ENCODE data around the gene ADISSP.

ADISSP gene

DNA sequence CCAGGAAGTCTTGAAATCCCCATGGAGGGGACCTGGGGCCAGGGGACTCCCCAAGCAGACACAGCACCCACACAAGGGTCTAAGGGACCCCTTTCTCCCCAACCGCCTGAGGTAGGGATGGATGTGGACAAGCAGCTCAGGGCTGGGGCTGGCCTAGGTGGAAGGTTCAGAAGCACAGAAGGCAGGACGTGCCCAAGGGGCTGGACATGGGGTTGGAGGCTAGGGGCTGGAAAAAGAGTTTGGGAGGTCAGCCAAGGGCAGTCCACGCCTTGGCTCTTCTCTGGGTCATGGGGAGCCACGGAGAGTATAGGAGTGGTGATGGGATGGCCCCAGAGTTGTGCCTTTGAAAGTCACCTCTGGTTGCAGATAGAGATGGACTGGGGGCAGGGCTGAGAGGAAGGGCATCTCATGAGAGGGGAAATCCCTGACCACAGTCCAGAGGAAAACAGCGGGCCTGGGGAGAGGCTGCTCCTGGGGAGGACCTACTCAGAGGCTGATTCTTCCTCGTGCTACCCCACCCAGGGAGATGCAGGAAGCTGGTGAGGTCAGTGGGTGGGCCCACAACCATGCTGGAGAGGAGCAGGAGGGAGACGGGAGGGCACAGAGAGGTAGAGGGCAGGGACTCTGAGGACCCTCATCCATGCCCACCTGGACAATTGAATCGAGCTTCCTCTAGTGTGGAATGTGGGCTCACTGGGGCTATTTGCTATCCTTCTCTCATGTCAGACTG, 37.6 kb downstream of the ADISSP start:
- DNase-seq (ENCODE audit: low read depth) = no peak
- H3K4me3 ChIP-seq (ENCODE audit: low read length) = no peak overlapping the region

DNA sequence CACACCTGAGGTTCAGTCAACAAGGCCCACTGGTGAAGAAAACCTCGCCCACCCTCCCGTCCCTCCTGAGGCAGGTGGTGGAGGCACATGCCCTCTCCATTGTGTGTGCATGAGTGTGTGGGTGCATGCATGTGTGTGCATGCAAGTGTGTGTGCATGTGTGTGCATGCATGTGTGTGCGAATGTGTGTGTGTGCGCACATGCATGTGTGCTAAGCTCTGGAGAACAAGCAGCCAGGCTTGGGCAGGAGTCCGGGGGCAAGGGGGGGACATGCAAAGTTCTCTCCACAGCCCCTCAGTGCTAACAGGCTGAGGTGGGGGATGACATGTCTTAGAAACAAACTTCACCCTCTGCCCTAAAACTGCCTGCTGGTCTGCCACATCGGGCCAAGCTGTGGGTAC, 38.2 kb downstream of the ADISSP start:
- TF ChIP-seq, protein P1, sequence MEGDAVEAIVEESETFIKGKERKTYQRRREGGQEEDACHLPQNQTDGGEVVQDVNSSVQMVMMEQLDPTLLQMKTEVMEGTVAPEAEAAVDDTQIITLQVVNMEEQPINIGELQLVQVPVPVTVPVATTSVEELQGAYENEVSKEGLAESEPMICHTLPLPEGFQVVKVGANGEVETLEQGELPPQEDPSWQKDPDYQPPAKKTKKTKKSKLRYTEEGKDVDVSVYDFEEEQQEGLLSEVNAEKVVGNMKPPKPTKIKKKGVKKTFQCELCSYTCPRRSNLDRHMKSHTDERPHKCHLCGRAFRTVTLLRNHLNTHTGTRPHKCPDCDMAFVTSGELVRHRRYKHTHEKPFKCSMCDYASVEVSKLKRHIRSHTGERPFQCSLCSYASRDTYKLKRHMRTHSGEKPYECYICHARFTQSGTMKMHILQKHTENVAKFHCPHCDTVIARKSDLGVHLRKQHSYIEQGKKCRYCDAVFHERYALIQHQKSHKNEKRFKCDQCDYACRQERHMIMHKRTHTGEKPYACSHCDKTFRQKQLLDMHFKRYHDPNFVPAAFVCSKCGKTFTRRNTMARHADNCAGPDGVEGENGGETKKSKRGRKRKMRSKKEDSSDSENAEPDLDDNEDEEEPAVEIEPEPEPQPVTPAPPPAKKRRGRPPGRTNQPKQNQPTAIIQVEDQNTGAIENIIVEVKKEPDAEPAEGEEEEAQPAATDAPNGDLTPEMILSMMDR (conservative IDR thresholded peaks at IDR 0.05; ENCODE audit: low read length) = no peak
- H3K4me3 ChIP-seq (ENCODE audit: low read length) = no peak overlapping the region
- no peak for DNase-seq (ENCODE audit: low read depth)

More for the DNA sequence above, 37.6 kb downstream of the ADISSP start:
- TF ChIP-seq, protein P1 (conservative IDR thresholded peaks at IDR 0.05; ENCODE audit: low read length) = no peak

DNA sequence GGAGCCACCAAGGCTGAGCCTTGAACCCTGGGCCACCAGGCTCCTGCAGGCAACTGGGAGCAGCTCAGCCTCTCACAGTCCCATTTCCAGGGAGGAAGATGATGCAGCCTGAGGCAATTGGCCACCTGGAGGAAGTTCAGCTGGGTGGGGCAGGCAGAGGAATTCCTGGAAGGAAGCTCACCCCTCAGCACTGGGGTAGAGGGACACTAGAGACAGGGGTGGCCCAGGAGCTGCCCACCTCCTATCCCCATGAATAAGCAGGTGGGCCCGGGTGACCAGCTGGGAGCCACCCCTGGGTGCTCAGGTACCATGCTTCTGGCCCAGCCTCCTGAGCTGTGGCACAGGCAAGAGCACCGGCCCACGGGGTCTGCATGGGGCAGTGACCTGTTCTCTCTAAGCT, 38.7 kb downstream of the ADISSP start:
- TF ChIP-seq, protein P1 (conservative IDR thresholded peaks at IDR 0.05; ENCODE audit: low read length) = no peak
- no peak for DNase-seq (ENCODE audit: low read depth)
- H3K4me3 ChIP-seq (ENCODE audit: low read length) = no peak overlapping the region

DNA sequence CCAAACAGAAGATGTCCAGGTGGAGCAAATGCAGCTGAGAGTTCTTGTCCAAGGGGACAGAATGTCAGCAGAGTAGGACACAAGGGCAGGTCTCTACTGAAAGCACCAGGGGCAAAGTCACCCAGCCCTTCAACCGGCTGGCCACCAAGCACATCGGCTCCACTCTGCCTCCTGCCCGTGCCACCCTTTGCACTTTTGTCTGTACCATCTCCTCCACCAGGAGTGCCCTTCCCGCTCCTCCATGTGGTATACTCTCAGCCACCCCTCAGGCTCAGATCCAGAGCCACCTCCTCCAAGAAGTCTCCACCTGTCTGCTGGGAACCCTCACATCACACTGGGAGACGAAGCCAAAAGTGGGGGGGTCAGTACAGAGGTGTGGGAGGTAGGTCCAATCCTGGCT, 39.2 kb downstream of the ADISSP start:
- DNase-seq (ENCODE audit: low read depth) = no peak
- TF ChIP-seq, protein P1 (conservative IDR thresholded peaks at IDR 0.05; ENCODE audit: low read length) = no peak
- H3K4me3 ChIP-seq (ENCODE audit: low read length) = no peak overlapping the region

DNA sequence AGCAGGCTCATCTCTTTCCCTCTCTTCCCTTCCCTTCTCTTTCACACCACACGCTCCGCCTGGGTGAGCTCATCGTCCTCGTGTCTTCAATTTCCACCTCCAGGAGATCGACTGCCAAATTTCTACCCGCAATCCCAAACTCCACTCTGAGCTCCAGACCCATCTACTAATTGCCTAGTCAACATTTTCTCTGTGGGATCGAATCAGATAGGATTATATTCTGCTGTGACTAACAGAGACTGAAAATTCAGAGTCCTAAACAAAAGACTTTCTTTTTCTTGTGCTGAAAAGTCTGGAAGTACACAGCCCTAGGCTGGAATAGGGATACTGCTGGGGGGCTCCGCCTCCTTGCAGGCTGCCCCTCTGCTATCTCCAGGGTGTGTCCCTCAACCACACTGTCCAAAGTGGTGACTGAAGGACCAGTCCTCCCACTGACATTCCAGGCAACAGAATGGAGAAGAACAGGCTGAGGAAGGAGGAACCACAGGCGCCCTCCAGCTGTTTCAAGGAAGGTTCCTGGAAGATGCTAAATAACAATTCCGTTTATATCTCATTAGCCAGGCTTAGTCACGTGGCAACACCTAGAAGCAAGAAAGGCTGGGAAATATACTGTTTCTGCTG, 40.0 kb downstream of the ADISSP start:
- H3K4me3 ChIP-seq (ENCODE audit: low read length) = peak overlapping the region; percentile 48
- TF ChIP-seq, protein P1 (conservative IDR thresholded peaks at IDR 0.05; ENCODE audit: low read length) = peak; percentile 21
- peak; percentile 66 for DNase-seq (ENCODE audit: low read depth)

DNA sequence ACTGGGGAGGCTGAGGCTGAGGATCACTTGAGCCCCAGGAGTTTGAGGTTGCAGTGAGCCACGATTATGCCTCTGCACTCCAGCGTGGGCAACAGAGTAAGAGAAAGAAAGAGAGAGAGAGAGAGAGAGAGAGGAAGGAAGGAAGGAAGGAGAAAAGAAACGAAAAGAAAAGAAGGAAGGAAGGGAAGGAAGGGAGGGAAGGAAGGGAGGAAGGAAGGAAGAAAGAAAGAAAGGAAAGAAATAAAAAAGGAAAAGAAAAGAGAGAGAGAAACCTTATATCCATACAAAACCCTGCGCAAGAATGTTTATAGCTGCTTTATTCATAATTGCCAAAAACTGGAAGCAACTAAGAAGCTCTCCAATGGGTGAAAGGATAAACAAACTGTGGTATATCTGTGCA, 43.2 kb downstream of the ADISSP start:
- DNase-seq (ENCODE audit: low read depth) = no peak
- no peak overlapping the region for H3K4me3 ChIP-seq (ENCODE audit: low read length)
- TF ChIP-seq, protein P1 (conservative IDR thresholded peaks at IDR 0.05; ENCODE audit: low read length) = no peak

DNA sequence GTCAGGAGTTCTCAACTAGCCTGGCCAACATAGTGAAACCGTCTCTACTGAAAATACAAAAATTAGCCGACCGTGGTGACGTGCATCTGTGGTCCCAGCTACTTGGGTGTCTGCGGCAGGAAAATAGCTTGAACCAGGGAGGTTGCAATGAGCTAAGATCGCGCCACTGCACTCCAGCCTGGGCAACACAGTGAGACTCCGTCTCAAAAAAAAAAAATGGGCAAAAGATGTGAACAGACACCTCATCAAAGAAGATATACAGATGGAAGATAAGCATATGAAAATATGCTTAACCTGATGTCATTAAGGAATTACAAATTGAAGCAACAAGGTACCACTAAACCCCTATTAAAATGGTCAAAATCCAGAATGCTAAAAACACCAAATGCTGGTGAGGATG, 44.3 kb downstream of the ADISSP start:
- TF ChIP-seq, protein P1 (conservative IDR thresholded peaks at IDR 0.05; ENCODE audit: low read length) = no peak
- no peak overlapping the region for H3K4me3 ChIP-seq (ENCODE audit: low read length)
- no peak for DNase-seq (ENCODE audit: low read depth)

All from AG10803 (cell line).